ENCODE results near the gene FANCI. TPM values are rescaled to one million over a fixed set of nuclear protein-coding genes. Genes with fewer than 3 reads are reported as not detected.

The FANCI gene
- total RNA-seq, 2 donors from 2014 or later: 1.0 to 7.3 TPM

DNA sequence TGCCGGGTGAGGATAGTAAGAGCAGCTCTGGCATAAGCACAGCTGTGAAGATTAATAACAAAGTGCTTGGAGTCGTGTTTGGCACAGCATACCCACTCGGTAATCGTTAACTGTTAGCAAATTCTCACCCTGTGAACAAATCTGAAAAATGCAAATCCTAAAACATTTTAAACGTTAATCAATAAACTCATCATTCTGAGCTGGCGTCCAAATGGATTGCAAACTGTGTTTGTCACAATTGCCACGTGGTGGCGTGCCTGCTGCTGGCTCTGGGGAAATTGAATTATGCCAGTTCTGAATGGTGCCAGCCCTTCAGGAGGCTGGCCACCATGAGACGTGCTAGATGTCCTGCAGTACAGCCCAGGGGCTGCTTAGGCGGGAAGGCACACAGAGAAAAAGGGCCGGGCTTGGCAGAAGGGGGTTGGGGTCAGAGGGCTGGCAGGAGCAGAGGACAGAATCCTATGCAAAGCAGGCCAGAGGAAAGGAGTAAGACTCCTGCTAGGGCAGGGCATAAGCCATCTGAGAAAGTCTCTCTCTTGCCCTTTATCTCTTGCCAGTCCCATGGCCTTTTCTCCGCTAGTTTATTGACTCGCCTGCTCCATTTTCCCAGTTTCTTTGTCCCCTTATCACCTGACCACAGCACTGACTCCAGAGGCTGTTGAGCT lies 113.0 kb downstream of the FANCI start:
- peak; percentile 58 to 71 (median 65) for DNase-seq
- ATAC-seq: peak; percentile 58
- peaks cover 26% of the 10 kb centered on the region for H3K4me1 ChIP-seq
- no peaks in the 10 kb centered on the region for H3K9me3 ChIP-seq
- 13 to 14% methylated on average over 13 of the region's 13 CpGs for WGBS, 2 donors
- intact Hi-C loops (cut with DNase I): no loop called here
- TF ChIP-seq, protein P1, sequence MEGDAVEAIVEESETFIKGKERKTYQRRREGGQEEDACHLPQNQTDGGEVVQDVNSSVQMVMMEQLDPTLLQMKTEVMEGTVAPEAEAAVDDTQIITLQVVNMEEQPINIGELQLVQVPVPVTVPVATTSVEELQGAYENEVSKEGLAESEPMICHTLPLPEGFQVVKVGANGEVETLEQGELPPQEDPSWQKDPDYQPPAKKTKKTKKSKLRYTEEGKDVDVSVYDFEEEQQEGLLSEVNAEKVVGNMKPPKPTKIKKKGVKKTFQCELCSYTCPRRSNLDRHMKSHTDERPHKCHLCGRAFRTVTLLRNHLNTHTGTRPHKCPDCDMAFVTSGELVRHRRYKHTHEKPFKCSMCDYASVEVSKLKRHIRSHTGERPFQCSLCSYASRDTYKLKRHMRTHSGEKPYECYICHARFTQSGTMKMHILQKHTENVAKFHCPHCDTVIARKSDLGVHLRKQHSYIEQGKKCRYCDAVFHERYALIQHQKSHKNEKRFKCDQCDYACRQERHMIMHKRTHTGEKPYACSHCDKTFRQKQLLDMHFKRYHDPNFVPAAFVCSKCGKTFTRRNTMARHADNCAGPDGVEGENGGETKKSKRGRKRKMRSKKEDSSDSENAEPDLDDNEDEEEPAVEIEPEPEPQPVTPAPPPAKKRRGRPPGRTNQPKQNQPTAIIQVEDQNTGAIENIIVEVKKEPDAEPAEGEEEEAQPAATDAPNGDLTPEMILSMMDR (IDR thresholded peaks at IDR 0.05): peak in 6 of 7 experiments; percentile 12 to 49 (median 40)
- TF ChIP-seq POLR2A (IDR thresholded peaks at IDR 0.05): no peak
- peaks cover 0 to 22% of the 10 kb centered on the region in 2 donors for H3K27me3 ChIP-seq
- H3K27ac ChIP-seq: peak overlapping the region in 1 of 4 donors; percentile 46
- no peaks in the 10 kb centered on the region for H3K36me3 ChIP-seq (replicated peaks in 1 of 2; ENCODE audit: insufficient read depth in 1 of 2, low read depth in 2 of 2)
- H3K4me3 ChIP-seq: no peak overlapping the region

DNA sequence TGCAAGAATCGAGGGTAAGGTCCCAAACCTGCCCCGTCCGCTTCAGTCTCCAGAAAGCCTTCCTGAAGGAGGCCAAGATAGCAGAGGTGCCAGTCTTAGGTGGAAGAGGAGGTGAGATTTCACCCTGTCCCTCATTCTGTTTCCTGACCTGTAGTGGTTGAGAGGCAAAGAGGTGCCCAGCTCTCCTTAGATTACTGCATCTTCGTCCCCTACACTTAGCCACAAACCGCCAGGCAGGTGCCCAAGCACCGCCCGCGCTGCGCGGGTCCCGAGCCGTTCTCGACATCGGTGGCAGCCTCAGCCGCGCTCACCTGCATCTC lies 114.6 kb downstream of the FANCI start:
- intact Hi-C loops (cut with DNase I): loop anchor here (2.0 kb wide), 1 partner anchor 74 kb away; no protein-coding TSS in a partner anchor
- TF ChIP-seq, protein P1 (IDR thresholded peaks at IDR 0.05): no peak
- no peak for TF ChIP-seq POLR2A (IDR thresholded peaks at IDR 0.05)
- Histone ChIP-seq H3K4me3 (no peak overlapping the region), H3K36me3 (replicated peaks in 1 of 2; ENCODE audit: insufficient read depth in 1 of 2, low read depth in 2 of 2) (no peaks in the 10 kb centered on the region), H3K27me3 (peaks cover 0 to 33% of the 10 kb centered on the region in 2 donors), H3K9me3 (no peaks in the 10 kb centered on the region), H3K4me1 (peaks cover 36% of the 10 kb centered on the region), H3K27ac (no peak overlapping the region)
- DNase-seq (no peak), ATAC-seq (no peak)
- WGBS, 2 donors: 4 to 6% methylated on average over 14 to 15 of the region's 16 CpGs

DNA sequence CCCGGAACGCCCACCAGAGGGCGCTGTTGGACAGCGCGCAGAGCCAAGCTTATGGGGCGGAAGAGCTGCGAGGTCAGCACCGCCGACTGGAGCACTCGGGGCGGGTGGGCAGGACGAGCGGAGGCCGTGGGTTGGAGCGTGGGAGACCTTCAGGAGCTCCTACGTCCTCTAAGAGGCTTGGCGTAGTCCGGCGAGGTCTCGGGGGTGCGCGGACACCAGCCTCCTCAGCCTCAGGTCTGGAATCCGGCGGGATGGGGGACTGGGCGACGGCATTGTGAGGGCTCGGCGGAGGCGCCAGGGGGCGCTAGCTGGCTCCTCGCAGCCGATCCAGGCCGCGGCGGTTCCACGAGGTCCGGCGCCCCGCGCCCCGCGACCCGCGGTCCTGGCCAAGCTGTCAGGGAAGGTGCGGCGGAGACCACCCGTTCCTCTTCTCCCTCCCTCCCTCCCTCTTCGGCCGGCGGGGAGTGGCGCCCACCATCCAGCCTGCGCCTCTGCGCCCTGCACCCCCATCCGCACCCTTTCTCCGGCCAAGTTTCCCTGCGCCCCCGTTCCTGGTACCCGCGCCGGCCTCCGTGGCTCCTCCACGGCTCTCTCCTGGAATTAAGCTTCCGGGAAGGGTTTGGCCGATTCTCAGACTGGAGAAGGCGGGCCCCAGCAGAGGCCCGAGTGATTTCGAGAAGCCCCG lies 115.1 kb downstream of the FANCI start:
- 3 to 5% methylated on average over 31 to 65 of the region's 68 CpGs for WGBS, 2 donors
- Histone ChIP-seq H3K4me1 (peaks cover 36% of the 10 kb centered on the region), H3K36me3 (replicated peaks in 1 of 2; ENCODE audit: insufficient read depth in 1 of 2, low read depth in 2 of 2) (no peaks in the 10 kb centered on the region), H3K27me3 (peaks cover 0 to 33% of the 10 kb centered on the region in 2 donors), H3K27ac (no peak overlapping the region), H3K4me3 (no peak overlapping the region), H3K9me3 (no peaks in the 10 kb centered on the region)
- peak; percentile 81 for ATAC-seq
- TF ChIP-seq POLR2A (IDR thresholded peaks at IDR 0.05): no peak
- TF ChIP-seq, protein P1 (IDR thresholded peaks at IDR 0.05): peak; percentile 92 to 99 (median 97)
- DNase-seq: peak; percentile 74 to 83 (median 76)
- intact Hi-C loops (cut with DNase I): loop anchor here (2.0 kb wide), 1 partner anchor 74 kb away; no protein-coding TSS in a partner anchor

DNA sequence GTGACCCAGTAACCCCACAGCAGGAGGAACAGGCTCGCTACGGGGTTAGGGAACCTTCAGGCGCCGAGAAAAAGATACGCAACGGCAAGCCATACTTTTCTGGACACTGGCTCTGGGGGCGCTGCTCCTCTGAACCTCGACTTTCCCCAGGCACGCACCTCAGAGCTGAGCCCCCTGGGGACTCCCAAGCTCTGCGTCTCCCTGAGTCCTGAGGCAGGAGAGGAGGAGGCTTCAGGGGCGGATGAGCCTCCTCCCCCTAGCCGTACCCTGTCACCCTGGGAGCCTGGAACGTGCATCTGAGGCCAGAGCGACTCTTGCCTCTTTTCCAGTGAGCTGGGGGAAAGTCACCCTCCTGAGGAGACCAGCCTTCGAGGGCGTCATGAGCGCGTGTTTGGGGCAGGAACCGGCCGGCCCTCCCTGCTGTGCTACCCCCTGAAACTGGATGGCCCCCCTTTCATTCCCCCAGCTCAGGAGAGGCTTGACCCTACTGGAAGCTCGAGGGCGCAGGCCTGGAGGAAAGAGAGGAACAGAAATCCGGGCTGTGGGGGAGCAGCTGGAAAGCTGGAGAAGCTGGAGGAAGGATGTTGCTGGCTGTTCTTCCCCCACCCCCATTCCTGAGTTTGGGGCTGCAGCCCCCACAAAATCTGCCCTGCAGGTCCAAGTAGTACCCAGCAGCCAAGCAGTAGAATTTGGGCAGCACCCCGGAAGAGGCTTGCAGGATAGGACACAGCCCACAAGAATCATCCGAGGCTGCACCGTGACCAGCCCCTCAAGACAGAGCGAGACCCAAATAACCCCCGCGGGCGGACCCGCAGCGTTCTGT lies 115.9 kb downstream of the FANCI start:
- Histone ChIP-seq H3K4me3 (no peak overlapping the region), H3K27me3 (peaks cover 0 to 33% of the 10 kb centered on the region in 2 donors), H3K9me3 (no peaks in the 10 kb centered on the region), H3K27ac (no peak overlapping the region), H3K4me1 (peaks cover 36% of the 10 kb centered on the region), H3K36me3 (replicated peaks in 1 of 2; ENCODE audit: insufficient read depth in 1 of 2, low read depth in 2 of 2) (no peaks in the 10 kb centered on the region)
- ATAC-seq (no peak), DNase-seq (no peak)
- no peak for TF ChIP-seq POLR2A (IDR thresholded peaks at IDR 0.05)
- TF ChIP-seq, protein P1 (IDR thresholded peaks at IDR 0.05): no peak
- intact Hi-C loops (cut with DNase I): loop anchor here (2.0 to 10.0 kb wide), 3 partner anchors 58 to 195 kb away; no protein-coding TSS in a partner anchor
- 0 to 9% methylated on average over 4 to 32 of the region's 32 CpGs for WGBS, 2 donors

All from body of pancreas (tissue), 4 donors.